ENCODE data around the gene TMEM178B. TPM values are rescaled to one million over a fixed set of nuclear protein-coding genes. Genes with fewer than 3 reads are reported as not detected.

The TMEM178B gene
- total and polyA plus RNA-seq, 10 of the 15 experiments (the other 5 are each of a cell fraction or from before 2014, with no cell fraction given) = 0.01 to 1.1 (median 0.04) TPM; not detected in 2

DNA sequence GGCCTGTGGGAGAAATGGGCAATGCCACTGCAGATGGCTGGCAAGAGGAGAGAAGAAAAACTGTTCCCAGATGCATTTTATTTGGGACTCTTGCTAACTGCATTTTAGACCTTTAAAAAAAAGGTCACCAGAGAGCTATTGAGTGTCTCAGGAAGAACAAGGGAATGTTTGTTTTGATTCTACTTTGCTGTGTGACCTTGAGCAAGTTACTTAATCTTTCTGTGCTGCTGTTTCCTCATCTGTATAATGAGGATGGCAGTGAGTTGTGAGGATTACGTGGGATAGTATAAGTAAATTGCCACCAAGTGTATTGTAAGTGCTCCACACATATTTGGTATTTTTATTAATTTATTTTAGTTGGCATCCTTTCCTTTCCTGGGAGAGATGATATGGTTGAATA lies 335.4 kb downstream of the TMEM178B start:
- in situ Hi-C loops (cut with MboI) (no loop called here), intact Hi-C loops (cut with micrococcal nuclease; ENCODE audit: unreplicated experiment) (no loop called here)
- ATAC-seq (no peak), FAIRE-seq (no peak), DNase-seq (ENCODE audit: low read depth, low spot score) (no peak)
- Histone ChIP-seq H3K9me3 (replicated peaks; ENCODE audit: control insufficient read depth, insufficient read depth, low read length) (no peaks in the 10 kb centered on the region), H3K79me2 (ENCODE audit: control insufficient read depth, insufficient read depth, low read length) (no peaks in the 10 kb centered on the region), H3K36me3 (ENCODE audit: control insufficient read depth in 2 of 2, insufficient read depth in 2 of 2, low read length in 1 of 2) (no peaks in the 10 kb centered on the region), H3K4me1 (ENCODE audit: control insufficient read depth, insufficient read depth, low read length) (no peaks in the 10 kb centered on the region), H2AFZ (ENCODE audit: control insufficient read depth, low read depth, low read length) (no peak overlapping the region), H3K27me3 (replicated peaks in 1 of 2; ENCODE audit: control insufficient read depth in 2 of 2, insufficient read depth in 2 of 2, low read length in 1 of 2) (no peaks in the 10 kb centered on the region; a peak in 1 of 4 replicates), H3K4me2 (ENCODE audit: control insufficient read depth, insufficient read depth) (no peak overlapping the region), H3K27ac (ENCODE audit: control insufficient read depth, insufficient read depth) (no peak overlapping the region), H4K20me1 (ENCODE audit: control insufficient read depth, insufficient read depth) (no peaks in the 10 kb centered on the region), H3K9ac (ENCODE audit: control insufficient read depth, insufficient read depth, low read length) (no peak overlapping the region), H3K4me3 (no peak overlapping the region)
- ChIA-PET RAD21 (ENCODE audit: unreplicated experiment) (no interaction called here), CTCF (interaction anchor here (0.6 kb wide), 1 partner anchor 12 kb away, joined by 4 read pairs; no protein-coding TSS in a partner anchor), POLR2A (no interaction called here), SMC1A (ENCODE audit: uncharacterized antibody, unreplicated experiment) (no interaction called here)
- TF ChIP-seq MTA2 (IDR thresholded peaks at IDR 0.05; ENCODE audit: low read depth) (no peak), SP1 (IDR thresholded peaks at IDR 0.05; ENCODE audit: low read depth, low read length) (no peak), SUZ12 (IDR thresholded peaks at IDR 0.05; ENCODE audit: unreplicated experiment) (no peak), NFYB (IDR thresholded peaks at IDR 0.05; ENCODE audit: insufficient read depth, low read depth, low read length) (no peak), CREM (IDR thresholded peaks at IDR 0.05; ENCODE audit: low read depth) (no peak), PAX8 (IDR thresholded peaks at IDR 0.05) (no peak), BMI1 (IDR thresholded peaks at IDR 0.05; ENCODE audit: borderline replicate concordance) (no peak), POU2F2 (IDR thresholded peaks at IDR 0.05; ENCODE audit: borderline replicate concordance, low read depth, low read length) (no peak), ZBED1 (IDR thresholded peaks at IDR 0.05; ENCODE audit: borderline replicate concordance) (no peak), POLR2AphosphoS5 (IDR thresholded peaks at IDR 0.05; ENCODE audit: low read length) (no peak), NR2F1 (conservative IDR thresholded peaks at IDR 0.05) (no peak), GABPA (IDR thresholded peaks at IDR 0.05; ENCODE audit: low read depth) (no peak), RFX5 (IDR thresholded peaks at IDR 0.05; ENCODE audit: low read depth, low read length) (no peak), JUNB (IDR thresholded peaks at IDR 0.05) (no peak), TCF3 (IDR thresholded peaks at IDR 0.05; ENCODE audit: borderline replicate concordance, insufficient read depth, low read depth, low read length) (no peak)
- TF ChIP-seq, protein P1, sequence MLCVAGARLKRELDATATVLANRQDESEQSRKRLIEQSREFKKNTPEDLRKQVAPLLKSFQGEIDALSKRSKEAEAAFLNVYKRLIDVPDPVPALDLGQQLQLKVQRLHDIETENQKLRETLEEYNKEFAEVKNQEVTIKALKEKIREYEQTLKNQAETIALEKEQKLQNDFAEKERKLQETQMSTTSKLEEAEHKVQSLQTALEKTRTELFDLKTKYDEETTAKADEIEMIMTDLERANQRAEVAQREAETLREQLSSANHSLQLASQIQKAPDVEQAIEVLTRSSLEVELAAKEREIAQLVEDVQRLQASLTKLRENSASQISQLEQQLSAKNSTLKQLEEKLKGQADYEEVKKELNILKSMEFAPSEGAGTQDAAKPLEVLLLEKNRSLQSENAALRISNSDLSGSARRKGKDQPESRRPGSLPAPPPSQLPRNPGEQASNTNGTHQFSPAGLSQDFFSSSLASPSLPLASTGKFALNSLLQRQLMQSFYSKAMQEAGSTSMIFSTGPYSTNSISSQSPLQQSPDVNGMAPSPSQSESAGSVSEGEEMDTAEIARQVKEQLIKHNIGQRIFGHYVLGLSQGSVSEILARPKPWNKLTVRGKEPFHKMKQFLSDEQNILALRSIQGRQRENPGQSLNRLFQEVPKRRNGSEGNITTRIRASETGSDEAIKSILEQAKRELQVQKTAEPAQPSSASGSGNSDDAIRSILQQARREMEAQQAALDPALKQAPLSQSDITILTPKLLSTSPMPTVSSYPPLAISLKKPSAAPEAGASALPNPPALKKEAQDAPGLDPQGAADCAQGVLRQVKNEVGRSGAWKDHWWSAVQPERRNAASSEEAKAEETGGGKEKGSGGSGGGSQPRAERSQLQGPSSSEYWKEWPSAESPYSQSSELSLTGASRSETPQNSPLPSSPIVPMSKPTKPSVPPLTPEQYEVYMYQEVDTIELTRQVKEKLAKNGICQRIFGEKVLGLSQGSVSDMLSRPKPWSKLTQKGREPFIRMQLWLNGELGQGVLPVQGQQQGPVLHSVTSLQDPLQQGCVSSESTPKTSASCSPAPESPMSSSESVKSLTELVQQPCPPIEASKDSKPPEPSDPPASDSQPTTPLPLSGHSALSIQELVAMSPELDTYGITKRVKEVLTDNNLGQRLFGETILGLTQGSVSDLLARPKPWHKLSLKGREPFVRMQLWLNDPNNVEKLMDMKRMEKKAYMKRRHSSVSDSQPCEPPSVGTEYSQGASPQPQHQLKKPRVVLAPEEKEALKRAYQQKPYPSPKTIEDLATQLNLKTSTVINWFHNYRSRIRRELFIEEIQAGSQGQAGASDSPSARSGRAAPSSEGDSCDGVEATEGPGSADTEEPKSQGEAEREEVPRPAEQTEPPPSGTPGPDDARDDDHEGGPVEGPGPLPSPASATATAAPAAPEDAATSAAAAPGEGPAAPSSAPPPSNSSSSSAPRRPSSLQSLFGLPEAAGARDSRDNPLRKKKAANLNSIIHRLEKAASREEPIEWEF (IDR thresholded peaks at IDR 0.05; ENCODE audit: insufficient replicate concordance, low read depth, low read length) = no peak
- TF ChIP-seq, protein P2, sequence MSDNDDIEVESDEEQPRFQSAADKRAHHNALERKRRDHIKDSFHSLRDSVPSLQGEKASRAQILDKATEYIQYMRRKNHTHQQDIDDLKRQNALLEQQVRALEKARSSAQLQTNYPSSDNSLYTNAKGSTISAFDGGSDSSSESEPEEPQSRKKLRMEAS (IDR thresholded peaks at IDR 0.05; ENCODE audit: low read depth, low read length) = no peak
- WGBS (ENCODE audit: insufficient coverage, insufficient replicate concordance, low lambda C conversion rate, missing lambda C conversion rate) = 32% methylated on average over 1 of the region's 1 CpG
- BruUV-seq (replicated peaks) = no TSS peak

Data from GM12878 (cell line).